ENCODE results near the gene LEUTX.
"Not testable (repeated sequence)": the region's sequence is repeated elsewhere in the genome, so short reads cannot be mapped to it uniquely, and the experiment has no call there.

The LEUTX gene

DNA sequence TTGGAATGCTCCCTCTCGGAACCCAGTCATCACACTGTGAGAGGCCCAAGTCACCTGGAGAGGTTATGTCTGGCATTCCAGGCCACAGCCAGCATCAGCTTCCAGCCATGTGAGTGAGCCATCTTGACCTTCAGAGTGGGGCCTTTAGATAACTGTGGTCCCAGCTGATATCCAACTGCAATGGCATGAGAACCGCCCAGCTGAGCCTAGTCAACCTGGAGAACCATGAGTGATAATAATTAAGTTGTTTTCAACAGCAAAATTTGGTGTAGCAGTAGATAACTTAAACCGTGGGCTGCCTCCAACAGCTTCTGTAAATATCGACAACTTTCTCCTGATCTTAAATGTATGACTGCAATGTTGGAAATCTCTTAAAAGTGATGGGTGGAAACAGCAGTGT is 30.7 kb downstream of the LEUTX start:
- no peaks in the 10 kb centered on the region for H3K36me3 ChIP-seq (ENCODE audit: control insufficient read depth, insufficient read depth, low read length)
- H3K9me3 ChIP-seq (ENCODE audit: control insufficient read depth, insufficient read depth, low read length) = no peaks in the 10 kb centered on the region
- no peak overlapping the region for H3K27ac ChIP-seq (ENCODE audit: low read length)
- no peaks in the 10 kb centered on the region for H3K27me3 ChIP-seq (ENCODE audit: control insufficient read depth, insufficient read depth, low read length)
- no peak for DNase-seq (ENCODE audit: low read depth, low spot score)
- no peak overlapping the region for H3K4me3 ChIP-seq (ENCODE audit: low read length)
- WGBS (ENCODE audit: insufficient coverage, insufficient read length) = no CpG with 5 or more reads among the region's 4 CpGs
- no peaks in the 10 kb centered on the region for H3K4me1 ChIP-seq (ENCODE audit: control insufficient read depth, insufficient read depth, low read length)

DNA sequence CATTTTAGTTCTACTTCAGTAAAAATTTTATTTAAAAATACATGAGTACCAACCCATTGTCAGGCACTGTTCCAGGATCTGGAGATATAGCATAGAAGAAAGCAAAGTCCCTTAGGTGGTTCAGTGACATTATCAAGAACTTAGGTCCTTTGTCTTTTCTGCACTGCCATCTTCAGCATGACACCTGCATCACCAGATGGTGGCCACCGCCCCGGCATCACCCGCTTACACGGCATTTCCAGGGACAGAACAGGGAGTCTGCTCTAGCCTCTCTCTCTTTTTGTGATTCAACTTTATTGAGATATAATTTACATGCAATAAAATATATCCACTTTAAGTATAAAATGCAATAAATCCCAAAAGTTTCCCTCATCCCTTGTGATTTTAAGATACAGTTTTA is 31.8 kb downstream of the LEUTX start:
- H3K9me3 ChIP-seq (ENCODE audit: control insufficient read depth, insufficient read depth, low read length) = no peaks in the 10 kb centered on the region
- no CpG with 5 or more reads among the region's 4 CpGs for WGBS (ENCODE audit: insufficient coverage, insufficient read length)
- no peaks in the 10 kb centered on the region for H3K36me3 ChIP-seq (ENCODE audit: control insufficient read depth, insufficient read depth, low read length)
- H3K27me3 ChIP-seq (ENCODE audit: control insufficient read depth, insufficient read depth, low read length) = no peaks in the 10 kb centered on the region
- no peaks in the 10 kb centered on the region for H3K4me1 ChIP-seq (ENCODE audit: control insufficient read depth, insufficient read depth, low read length)
- H3K4me3 ChIP-seq (ENCODE audit: low read length) = no peak overlapping the region
- no peak for DNase-seq (ENCODE audit: low read depth, low spot score)
- no peak overlapping the region for H3K27ac ChIP-seq (ENCODE audit: low read length)

DNA sequence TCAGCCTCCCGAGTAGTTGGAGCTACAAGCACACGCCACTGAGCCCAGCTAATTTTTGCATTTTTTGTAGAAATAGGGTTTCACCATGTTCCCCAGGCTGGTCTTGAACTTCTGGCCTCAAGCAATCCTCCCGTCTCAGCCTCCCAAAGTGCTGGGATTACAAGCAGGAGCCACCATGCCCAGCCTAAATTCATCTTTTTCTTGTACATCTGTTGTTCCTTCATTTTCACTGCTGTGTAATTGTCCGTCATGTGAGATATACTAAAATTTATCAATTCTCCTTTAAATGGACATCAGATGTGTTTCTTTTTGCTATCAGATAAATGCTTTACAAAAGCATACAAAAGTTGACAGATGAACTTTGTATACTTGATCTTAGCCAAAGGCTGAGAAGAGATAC is 32.4 kb downstream of the LEUTX start:
- DNase-seq (ENCODE audit: low read depth, low spot score) = no peak
- Histone ChIP-seq H3K36me3 (ENCODE audit: control insufficient read depth, insufficient read depth, low read length) (no peaks in the 10 kb centered on the region), H3K27ac (ENCODE audit: low read length) (no peak overlapping the region), H3K4me3 (ENCODE audit: low read length) (no peak overlapping the region), H3K4me1 (ENCODE audit: control insufficient read depth, insufficient read depth, low read length) (no peaks in the 10 kb centered on the region), H3K9me3 (ENCODE audit: control insufficient read depth, insufficient read depth, low read length) (no peaks in the 10 kb centered on the region), H3K27me3 (ENCODE audit: control insufficient read depth, insufficient read depth, low read length) (no peaks in the 10 kb centered on the region)
- no CpG with 5 or more reads among the region's 4 CpGs for WGBS (ENCODE audit: insufficient coverage, insufficient read length)

DNA sequence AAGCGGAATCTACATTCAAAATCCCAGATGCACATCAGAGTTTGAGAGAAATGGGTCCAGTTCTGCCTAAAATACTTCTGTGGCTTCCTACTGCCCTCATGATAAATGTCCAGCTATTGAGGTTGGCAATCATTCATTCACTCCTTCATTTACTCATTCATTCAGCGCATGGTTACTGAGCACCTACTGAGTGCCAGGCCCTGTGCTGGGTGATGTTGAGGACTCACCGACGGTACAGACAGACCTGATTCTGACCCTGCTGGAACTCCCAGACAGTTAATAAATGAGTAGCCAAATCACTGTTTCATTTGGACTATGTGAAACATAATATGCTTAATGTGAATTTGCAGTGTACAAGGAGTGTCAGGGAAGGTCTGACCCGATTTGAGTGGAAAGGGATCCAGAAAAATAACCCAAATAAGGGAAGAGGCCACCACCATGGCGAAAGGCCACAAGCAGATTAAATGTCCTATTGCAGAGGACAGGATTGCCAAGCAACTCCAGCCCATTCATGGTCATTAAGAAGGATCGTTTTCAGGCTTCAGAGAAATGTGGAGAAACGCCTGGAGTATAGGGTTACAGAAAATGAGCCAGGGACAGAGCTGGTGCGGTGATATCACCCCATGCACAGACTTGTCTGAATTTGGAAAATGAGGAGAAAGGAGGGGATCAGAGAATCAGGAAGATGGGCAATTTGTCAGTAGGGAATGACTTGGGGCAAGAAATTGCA is 34.8 kb downstream of the LEUTX start:
- no CpG with 5 or more reads among the region's 9 CpGs for WGBS (ENCODE audit: insufficient coverage, insufficient read length)
- no peak for DNase-seq (ENCODE audit: low read depth, low spot score)
- Histone ChIP-seq H3K9me3 (ENCODE audit: control insufficient read depth, insufficient read depth, low read length) (no peaks in the 10 kb centered on the region), H3K27me3 (ENCODE audit: control insufficient read depth, insufficient read depth, low read length) (no peaks in the 10 kb centered on the region), H3K4me3 (ENCODE audit: low read length) (no peak overlapping the region), H3K36me3 (ENCODE audit: control insufficient read depth, insufficient read depth, low read length) (no peaks in the 10 kb centered on the region), H3K4me1 (ENCODE audit: control insufficient read depth, insufficient read depth, low read length) (no peaks in the 10 kb centered on the region), H3K27ac (ENCODE audit: low read length) (no peak overlapping the region)

DNA sequence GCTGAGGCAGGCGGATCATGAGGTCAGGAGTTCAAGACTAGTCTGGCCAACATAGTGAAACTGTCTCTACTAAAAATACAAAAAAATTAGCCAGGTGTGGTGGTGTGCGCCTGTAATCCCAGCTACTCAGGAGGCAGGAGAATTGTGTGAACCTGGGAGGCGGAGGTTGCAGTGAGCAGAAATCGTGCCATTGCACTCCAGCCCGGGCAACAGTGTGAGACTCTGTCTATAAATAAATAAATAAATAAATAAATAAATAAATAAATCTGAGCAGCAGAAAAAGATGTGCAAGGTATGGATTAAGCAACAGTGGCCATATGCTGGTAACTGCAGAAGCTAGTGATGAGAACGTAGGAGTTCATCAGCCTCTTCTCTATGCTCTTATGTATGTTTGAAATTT is 35.5 kb downstream of the LEUTX start:
- not testable (repeated sequence) for H3K27me3 ChIP-seq (ENCODE audit: control insufficient read depth, insufficient read depth, low read length); H3K4me1 ChIP-seq (ENCODE audit: control insufficient read depth, insufficient read depth, low read length); DNase-seq (ENCODE audit: low read depth, low spot score); H3K27ac ChIP-seq (ENCODE audit: low read length); H3K4me3 ChIP-seq (ENCODE audit: low read length); H3K36me3 ChIP-seq (ENCODE audit: control insufficient read depth, insufficient read depth, low read length); H3K9me3 ChIP-seq (ENCODE audit: control insufficient read depth, insufficient read depth, low read length)
- no CpG with 5 or more reads among the region's 6 CpGs for WGBS (ENCODE audit: insufficient coverage, insufficient read length)

DNA sequence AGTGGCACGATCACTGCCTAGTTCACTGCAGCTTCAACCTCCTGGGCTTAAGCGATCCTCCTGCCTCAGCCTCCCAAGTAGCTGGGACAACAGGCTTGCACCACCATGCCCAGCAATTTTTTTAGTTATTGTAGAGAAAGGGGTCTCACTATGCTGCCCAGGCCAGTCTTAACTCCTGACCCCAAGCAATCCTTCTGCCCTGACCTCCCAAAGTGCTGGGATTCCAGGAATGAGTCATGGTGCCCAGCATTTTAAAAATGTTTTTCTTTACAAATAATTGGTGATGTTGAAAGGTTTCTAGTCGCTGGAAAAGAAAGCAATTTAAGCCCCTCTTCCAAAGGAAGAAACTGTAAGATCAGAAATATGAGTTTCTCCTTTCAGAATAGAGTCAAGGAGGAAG is 35.9 kb downstream of the LEUTX start:
- no peak for DNase-seq (ENCODE audit: low read depth, low spot score)
- Histone ChIP-seq H3K4me3 (ENCODE audit: low read length) (no peak overlapping the region), H3K36me3 (ENCODE audit: control insufficient read depth, insufficient read depth, low read length) (no peaks in the 10 kb centered on the region), H3K9me3 (ENCODE audit: control insufficient read depth, insufficient read depth, low read length) (no peaks in the 10 kb centered on the region), H3K27ac (ENCODE audit: low read length) (no peak overlapping the region), H3K27me3 (ENCODE audit: control insufficient read depth, insufficient read depth, low read length) (no peaks in the 10 kb centered on the region), H3K4me1 (ENCODE audit: control insufficient read depth, insufficient read depth, low read length) (no peaks in the 10 kb centered on the region)
- WGBS (ENCODE audit: insufficient coverage, insufficient read length) = no CpG with 5 or more reads among the region's 3 CpGs

DNA sequence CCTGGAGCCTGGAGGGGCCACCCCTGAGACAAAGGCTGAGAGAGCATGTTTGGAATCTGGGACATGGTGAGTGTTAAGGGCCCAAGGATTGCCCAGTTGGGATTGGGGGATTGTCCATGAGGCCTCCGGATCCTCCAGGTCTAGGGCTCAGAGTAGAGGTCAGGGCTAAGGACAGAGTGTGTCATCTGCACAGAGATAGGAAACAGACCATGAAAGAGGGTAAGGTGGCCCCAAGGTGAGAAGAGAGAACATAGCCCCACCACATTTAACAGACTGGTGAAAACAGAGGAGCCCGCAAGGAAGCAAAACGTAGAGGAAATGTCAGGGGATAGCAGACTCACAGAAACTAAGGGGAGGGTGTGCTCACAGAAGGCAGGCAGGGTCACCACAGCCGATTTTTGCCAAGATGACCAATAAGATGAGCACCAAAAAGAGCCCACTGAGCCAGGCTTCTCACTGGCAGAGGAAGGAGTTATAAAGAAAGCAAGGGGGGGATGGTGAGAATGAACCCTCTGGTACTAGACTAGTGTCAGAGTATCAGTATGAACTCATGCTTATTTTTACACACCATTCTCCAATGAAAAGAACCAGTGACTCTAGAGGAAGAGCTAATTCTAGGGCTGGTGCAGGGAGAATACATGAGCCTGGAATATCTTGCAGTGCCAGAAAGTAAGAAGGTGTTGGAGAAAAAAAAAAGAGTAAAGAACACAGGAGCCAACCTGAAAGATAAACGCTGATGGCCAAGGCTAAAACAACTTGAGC is 37.8 kb downstream of the LEUTX start:
- DNase-seq (ENCODE audit: low read depth, low spot score) = no peak
- no CpG with 5 or more reads among the region's 5 CpGs for WGBS (ENCODE audit: insufficient coverage, insufficient read length)
- Histone ChIP-seq H3K4me3 (ENCODE audit: low read length) (no peak overlapping the region), H3K27ac (ENCODE audit: low read length) (no peak overlapping the region), H3K27me3 (ENCODE audit: control insufficient read depth, insufficient read depth, low read length) (no peaks in the 10 kb centered on the region), H3K4me1 (ENCODE audit: control insufficient read depth, insufficient read depth, low read length) (no peaks in the 10 kb centered on the region), H3K9me3 (ENCODE audit: control insufficient read depth, insufficient read depth, low read length) (no peaks in the 10 kb centered on the region), H3K36me3 (ENCODE audit: control insufficient read depth, insufficient read depth, low read length) (no peaks in the 10 kb centered on the region)

DNA sequence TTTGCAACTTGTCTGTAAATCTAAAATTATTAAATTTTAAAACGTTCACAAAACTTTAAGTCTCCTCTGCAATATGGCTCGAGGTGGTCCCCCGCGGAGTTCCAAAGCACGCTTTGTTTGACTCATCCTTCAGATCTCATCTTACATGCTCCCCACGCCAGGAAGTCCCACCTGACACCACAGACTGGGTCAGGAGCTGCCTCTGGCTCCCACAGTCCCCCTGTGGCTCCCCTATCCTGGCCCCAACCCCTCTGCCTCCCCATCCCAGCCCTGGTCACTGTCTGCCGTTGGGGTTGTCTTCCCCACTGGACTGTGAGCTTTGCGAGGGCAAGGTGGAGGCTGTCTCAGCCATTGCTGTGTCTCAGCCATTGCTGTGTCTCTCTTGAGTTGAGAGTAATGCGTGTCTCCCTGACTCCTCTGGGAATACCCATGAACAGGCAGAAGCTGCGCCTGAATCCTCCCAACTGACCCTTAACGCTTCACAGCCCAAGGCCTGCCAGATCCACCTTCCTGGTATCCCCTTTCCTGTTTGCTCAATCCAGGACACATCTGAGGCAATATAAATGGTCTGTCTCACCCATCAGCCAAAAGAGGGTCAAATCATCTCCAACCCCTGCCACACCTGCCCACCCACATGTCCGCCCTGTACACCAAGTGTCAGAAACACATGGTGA is 39.4 kb downstream of the LEUTX start:
- Histone ChIP-seq H3K4me1 (ENCODE audit: control insufficient read depth, insufficient read depth, low read length) (no peaks in the 10 kb centered on the region), H3K27me3 (ENCODE audit: control insufficient read depth, insufficient read depth, low read length) (no peaks in the 10 kb centered on the region), H3K4me3 (ENCODE audit: low read length) (no peak overlapping the region), H3K9me3 (ENCODE audit: control insufficient read depth, insufficient read depth, low read length) (no peaks in the 10 kb centered on the region), H3K27ac (ENCODE audit: low read length) (no peak overlapping the region), H3K36me3 (ENCODE audit: control insufficient read depth, insufficient read depth, low read length) (no peaks in the 10 kb centered on the region)
- no peak for DNase-seq (ENCODE audit: low read depth, low spot score)
- WGBS (ENCODE audit: insufficient coverage, insufficient read length) = no CpG with 5 or more reads among the region's 12 CpGs

DNA sequence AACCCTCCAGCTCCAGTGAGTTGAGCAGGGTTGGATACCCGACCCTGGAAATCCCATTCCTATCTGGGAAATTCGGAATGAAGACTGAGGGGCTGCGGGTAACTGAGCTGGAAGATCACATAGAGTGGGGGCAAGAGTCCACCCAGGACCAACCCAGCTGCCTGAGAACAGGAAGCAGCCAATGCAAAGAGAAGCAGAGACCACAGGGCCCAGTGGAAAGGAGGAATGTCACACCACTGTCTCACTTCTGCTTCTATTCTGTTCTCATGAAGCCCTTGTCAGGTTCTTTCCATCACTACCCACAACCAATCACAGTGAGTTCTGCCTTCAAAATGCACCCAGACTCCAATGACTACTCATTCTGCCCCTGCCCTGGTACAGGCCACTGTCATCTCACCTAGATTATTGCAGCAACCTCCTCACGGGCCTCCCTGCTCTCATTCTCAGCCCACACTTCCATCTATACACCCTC is 40.0 kb downstream of the LEUTX start:
- Histone ChIP-seq H3K9me3 (ENCODE audit: control insufficient read depth, insufficient read depth, low read length) (no peaks in the 10 kb centered on the region), H3K27me3 (ENCODE audit: control insufficient read depth, insufficient read depth, low read length) (no peaks in the 10 kb centered on the region), H3K4me1 (ENCODE audit: control insufficient read depth, insufficient read depth, low read length) (no peaks in the 10 kb centered on the region)

DNA sequence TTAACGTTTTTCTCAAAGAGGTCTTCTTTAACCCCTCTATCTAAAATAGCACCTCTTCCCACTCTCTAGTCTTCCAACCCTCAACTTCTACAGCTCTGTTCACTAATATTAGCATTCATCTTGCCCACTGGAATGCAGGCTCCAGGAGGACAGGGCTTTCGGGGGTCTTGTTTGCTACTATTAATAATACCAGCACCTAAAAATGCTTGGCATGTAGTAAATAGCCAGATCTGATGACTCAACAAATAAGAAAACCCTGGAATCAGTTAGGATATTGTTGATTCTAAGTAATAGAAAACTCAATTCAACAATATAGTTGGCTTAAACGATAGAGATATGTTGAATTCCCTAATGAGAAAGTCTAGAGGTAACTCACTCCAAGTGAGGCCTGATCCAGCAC is 41.1 kb downstream of the LEUTX start:
- Histone ChIP-seq H3K4me3 (ENCODE audit: low read length) (no peak overlapping the region), H3K4me1 (ENCODE audit: control insufficient read depth, insufficient read depth, low read length) (no peaks in the 10 kb centered on the region), H3K27me3 (ENCODE audit: control insufficient read depth, insufficient read depth, low read length) (no peaks in the 10 kb centered on the region), H3K9me3 (ENCODE audit: control insufficient read depth, insufficient read depth, low read length) (no peaks in the 10 kb centered on the region), H3K27ac (ENCODE audit: low read length) (no peak overlapping the region), H3K36me3 (ENCODE audit: control insufficient read depth, insufficient read depth, low read length) (no peaks in the 10 kb centered on the region)
- no peak for DNase-seq (ENCODE audit: low read depth, low spot score)
- no CpG with 5 or more reads among the region's 3 CpGs for WGBS (ENCODE audit: insufficient coverage, insufficient read length)

More for the DNA sequence above, 40.0 kb downstream of the LEUTX start:
- no peak for DNase-seq (ENCODE audit: low read depth, low spot score)
- no peaks in the 10 kb centered on the region for H3K36me3 ChIP-seq (ENCODE audit: control insufficient read depth, insufficient read depth, low read length)
- H3K4me3 ChIP-seq (ENCODE audit: low read length) = no peak overlapping the region
- WGBS (ENCODE audit: insufficient coverage, insufficient read length) = no CpG with 5 or more reads among the region's 4 CpGs
- H3K27ac ChIP-seq (ENCODE audit: low read length) = no peak overlapping the region
